GM12878 (cell line): ENCODE measurements around the gene SNRPD2. TPM values are rescaled to one million over a fixed set of nuclear protein-coding genes. Genes with fewer than 3 reads are reported as not detected.
A peak's percentile ranks its signal among the peaks of the same experiment; 100 is the strongest.

Source experiments
- CHD4 ChIP-seq: fragments of 200-600 bp; sonication (generic); IDR thresholded peaks from 2 replicates; pipeline ENCODE4 v1.6.1; 2016; ENCODE audit warnings: mild to moderate bottlenecking
- CREM ChIP-seq: IDR thresholded peaks from 2 replicates; pipeline ENCODE4 v1.6.1; 2014; ENCODE audit warnings: antibody characterized with exemption, low read depth
- EP300 ChIP-seq, 2 experiments: fragments of 150-350 bp in 1 of 2; IDR thresholded peaks; 2 replicates each; pipeline ENCODE4 v1.6.1; 2011 to 2012; ENCODE audit warnings: low read depth in 2 of 2, low read length in 2 of 2, borderline replicate concordance in 1 of 2, improper control_type of control experiment in 1 of 2, inconsistent platforms in 1 of 2; ENCODE audit not compliant: control insufficient read depth in 1 of 2
- JUND ChIP-seq: IDR thresholded peaks from 2 replicates; pipeline ENCODE4 v1.6.1; 2012; ENCODE audit warnings: low read depth, mild to moderate bottlenecking, low read length, improper control_type of control experiment, moderate library complexity
- MTA2 ChIP-seq: fragments of 450-650 bp; IDR thresholded peaks from 2 replicates; pipeline ENCODE4 v1.6.1; 2016; ENCODE audit warnings: low read depth, mild to moderate bottlenecking, moderate library complexity
- NFYB ChIP-seq: IDR thresholded peaks from 2 replicates; pipeline ENCODE4 v1.6.1; 2011; ENCODE audit warnings: low read depth, mild to moderate bottlenecking, low read length, improper control_type of control experiment, moderate library complexity; ENCODE audit not compliant: insufficient read depth
- RFX5 ChIP-seq: IDR thresholded peaks from 2 replicates; pipeline ENCODE4 v1.6.1; 2011; ENCODE audit warnings: low read depth, low read length, improper control_type of control experiment
- SREBF1 ChIP-seq: IDR thresholded peaks from 2 replicates; pipeline ENCODE4 v1.6.1; 2012; ENCODE audit warnings: mild to moderate bottlenecking, low read length
- ZNF592 ChIP-seq: fragments of 450-650 bp; IDR thresholded peaks from 2 replicates; pipeline ENCODE4 v1.6.1; 2017; ENCODE audit warnings: mild to moderate bottlenecking, moderate library complexity
- polyA plus RNA-seq, 11 experiments: library from polyadenylated mRNA; depleted of rRNA in 4 of 11; unstranded in 6 of 11; stranded (reverse) in 5 of 11; fragments of >200 nt; fragmentation: Nextera tagmentation in 4 of 11; fragmentation: Illumina TruSeq in 1 of 11; extraction: Ambion mirVana in 4 of 11; extraction: Trizol in 1 of 11; gene quantifications; 1 replicate in 1 of 11; 2 replicates in 10 of 11; pipeline versions ENCODE4 v1.2.1 to v1.2.3, GENCODE V29; 2011 to 2016; ENCODE audit warnings: inconsistent platforms in 2 of 11, missing spikeins in 2 of 11, low read depth in 1 of 11
- total RNA-seq, 4 experiments: library from RNA; depleted of rRNA in 3 of 4; stranded (reverse); fragments of >200 nt in 3 of 4; fragmentation: Illumina TruSeq in 1 of 4; extraction: Trizol in 1 of 4; gene quantifications; 2 replicates each; pipeline versions ENCODE4 v1.2.1 to v1.2.3, GENCODE V29; 2013 to 2021
- TF ChIP-seq, protein P1 (sequence below): fragments of 450-650 bp; IDR thresholded peaks from 2 replicates; pipeline ENCODE4 v1.6.1; 2014; ENCODE audit warnings: mild to moderate bottlenecking

Gene SNRPD2
- total and polyA plus RNA-seq, 10 of the 15 experiments (the other 5 are each of a cell fraction or from before 2014, with no cell fraction given): 526 to 3,621 (median 951) TPM

DNA sequence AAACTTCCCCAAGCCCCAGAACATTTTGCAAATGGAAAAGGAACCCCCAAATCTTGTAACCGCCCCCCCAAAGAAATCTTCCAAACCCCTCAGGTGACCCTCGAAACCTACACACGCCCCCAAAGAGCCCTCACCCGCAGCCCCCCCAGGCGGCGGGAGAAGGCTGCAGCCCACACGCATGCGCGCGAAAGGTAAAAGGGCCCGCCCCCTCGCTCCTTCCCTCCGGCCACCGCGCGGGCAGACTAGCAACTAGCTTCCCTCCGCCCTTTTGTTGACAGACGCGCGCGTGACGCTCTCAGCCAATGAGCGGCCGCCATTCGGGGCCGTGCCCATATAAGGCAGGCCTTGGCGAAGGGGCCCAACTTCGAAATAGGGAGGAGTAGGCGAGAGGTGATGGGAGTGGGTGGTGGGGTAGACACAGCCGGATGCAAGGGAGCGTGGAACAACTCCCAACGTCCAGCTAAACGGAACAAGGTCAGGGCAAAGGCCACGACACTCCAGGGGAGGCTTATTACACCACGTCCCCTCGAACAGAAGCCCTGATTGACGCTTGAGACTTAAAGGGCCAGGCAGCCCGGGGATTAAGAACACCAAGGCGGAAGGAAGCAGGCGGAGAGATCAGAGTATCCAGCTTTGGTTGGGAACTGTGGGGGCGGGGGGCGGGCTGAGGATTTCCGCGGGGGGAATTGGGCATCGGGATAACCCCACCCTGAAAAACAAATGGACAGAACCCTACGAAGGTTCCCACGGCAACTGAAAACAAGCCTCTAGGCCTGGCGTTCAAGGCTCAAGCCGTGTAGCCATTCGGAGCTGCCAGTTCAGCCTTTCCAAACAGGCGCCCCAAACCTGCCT, 25.6 kb upstream of the SNRPD2 start (continued):
- TF ChIP-seq NFYB (peak; percentile 65; the same call in 1 of the 2 replicates), JUND (0 out of 2 replicates have a peak, but pooled peaks have one; percentile 11), ZNF592 (no peak), MTA2 (peak; percentile 9), CREM (peak; percentile 87), EP300 (IDR thresholded peaks at IDR 0.05; ENCODE audit: borderline replicate concordance in 1 of 2, control insufficient read depth in 1 of 2, low read depth in 2 of 2, low read length in 2 of 2) (peak in 1 of 2 experiments; percentile 51; a peak in 2 of 4 replicates), CHD4 (no peak), SREBF1 (no peak; the same call in 1 of the 2 replicates), RFX5 (0 out of 2 replicates have a peak, but pooled peaks have one; percentile 36)
- TF ChIP-seq, protein P1, sequence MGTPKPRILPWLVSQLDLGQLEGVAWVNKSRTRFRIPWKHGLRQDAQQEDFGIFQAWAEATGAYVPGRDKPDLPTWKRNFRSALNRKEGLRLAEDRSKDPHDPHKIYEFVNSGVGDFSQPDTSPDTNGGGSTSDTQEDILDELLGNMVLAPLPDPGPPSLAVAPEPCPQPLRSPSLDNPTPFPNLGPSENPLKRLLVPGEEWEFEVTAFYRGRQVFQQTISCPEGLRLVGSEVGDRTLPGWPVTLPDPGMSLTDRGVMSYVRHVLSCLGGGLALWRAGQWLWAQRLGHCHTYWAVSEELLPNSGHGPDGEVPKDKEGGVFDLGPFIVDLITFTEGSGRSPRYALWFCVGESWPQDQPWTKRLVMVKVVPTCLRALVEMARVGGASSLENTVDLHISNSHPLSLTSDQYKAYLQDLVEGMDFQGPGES: peak; percentile 97
- TF ChIP-seq, all 136 proteins: peak for 72
